GM19438 (cell line): ENCODE results near the gene GATB.

ENCODE experiments used
- ATAC-seq: cut with Tn5 transposase; IDR thresholded peaks from one replicate; pipeline ENCODE4 v1.9.1; 2021; ENCODE audit warnings: low read depth; ENCODE audit not compliant: unreplicated experiment

GATB gene

DNA sequence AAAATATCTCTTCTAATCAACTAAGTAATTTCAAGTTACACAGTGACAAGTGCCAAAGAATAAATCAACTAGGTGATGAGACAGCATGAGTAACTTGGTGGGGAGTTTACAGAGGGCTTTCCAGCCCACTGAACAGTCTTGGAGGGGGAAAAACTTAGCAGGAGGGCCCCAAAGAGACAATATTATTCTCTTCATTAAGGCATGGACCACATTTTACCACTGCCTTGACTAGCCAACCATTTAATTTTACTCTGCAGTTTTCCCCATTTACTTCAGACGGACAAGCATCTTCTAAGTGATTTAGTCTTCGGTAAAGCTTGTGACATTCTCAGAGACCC, 25.3 kb upstream of the GATB start:
- no peak for ATAC-seq

DNA sequence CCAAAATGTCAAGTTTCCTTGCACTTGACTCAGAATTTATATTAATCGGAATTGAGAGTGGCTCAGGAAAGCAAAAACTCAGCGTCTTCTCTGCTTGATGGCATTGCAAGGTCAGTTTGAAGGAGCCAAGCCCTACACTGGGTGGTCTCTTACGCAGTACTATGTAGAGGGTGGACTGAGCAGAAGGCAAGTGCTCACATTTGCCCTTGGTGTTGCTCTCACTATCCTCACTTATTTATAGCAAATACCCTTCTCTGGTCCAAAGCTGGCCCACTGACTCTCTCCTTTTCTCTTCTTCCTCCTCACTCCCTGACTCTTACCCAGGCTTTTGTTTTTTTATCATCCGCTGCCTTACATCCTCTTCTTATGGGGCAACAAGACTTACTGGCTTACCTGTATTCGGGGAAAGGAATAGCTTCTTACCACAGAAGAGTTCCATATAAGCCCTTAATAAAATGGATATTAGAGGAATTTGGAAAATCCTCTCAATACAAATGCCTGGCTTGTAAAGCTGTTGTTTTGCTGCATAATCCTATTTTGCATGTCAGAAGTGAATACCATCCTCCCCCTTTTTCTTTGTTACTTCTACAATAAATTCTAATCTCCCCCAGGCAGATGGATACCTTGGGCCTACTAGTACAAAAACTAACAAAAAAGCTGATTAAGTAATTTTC, 24.8 kb upstream of the GATB start:
- no peak for ATAC-seq

DNA sequence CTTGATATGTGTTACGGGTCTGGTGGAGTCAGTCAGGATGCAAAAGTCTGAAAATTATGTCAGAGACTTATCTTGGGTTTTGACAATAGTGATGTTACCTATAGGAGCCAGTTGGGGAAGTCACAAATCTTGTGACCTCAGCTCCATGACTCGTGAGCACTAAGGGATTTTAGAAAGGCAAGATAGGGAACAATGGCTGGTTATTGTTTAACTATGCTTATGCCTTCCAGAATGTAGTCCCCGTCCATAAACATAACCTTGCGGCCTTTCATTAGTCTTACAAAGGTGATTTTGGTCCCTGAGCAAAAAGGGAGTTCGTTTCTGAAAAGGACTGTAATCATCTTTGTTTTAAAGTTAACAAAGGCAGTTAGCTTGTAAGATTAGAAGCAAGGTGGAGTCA, 23.9 kb upstream of the GATB start:
- no peak for ATAC-seq

DNA sequence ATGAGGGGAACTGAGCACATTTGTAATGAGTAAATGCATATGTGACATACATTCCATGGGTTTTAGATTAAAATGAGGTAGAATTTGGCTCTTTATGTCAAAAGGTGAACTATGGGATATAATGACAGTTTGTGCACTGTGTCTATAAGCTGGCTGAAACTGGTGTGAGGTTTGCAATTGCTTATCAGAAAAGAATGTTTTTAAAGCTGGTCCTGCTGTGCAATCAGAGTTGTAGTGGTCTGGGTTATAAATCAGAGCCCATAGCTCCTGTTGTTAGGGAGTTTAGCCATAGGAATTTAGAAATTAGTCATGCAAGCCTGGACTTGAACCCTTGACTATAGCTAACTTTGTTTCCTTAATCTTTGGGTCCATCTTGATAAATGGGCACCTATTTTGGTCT, 23.1 kb upstream of the GATB start:
- no peak for ATAC-seq

DNA sequence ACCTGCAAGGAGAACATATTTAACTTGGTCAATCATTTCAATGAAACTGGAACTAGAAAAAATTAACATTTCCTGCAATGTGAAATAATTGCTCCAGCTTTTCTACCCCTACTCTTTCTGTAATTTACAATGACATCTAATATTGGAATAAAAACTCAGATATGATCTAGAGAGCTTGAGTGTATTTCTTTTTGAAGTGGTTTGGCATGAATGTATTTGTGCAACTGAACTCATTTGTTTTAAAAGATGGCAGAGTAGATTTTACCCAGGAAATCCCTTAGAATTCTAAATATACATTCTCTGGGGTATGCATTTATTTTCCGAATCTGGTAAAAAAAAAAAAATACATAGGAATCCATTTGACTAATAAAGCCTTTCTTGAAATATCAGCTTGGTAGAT, 21.5 kb upstream of the GATB start:
- no peak for ATAC-seq

DNA sequence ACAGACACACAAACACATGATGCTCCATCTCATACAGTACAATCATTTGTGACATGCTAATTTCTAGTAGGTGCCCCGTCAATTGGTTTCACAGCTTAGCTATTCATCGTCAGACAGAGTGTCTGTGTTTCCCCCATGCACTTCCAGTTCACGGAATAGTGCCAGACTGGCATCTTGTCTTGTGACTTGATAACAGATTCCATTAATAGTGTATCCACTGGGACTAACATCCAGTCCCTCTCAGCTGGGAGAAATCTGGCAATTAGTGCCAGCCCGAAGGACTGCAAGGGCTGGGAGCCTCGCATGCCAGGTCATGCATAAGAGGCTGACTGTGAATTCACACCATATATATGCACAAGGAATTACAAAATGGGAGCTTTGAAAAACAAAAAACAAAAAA, 20.2 kb upstream of the GATB start:
- ATAC-seq = no peak

DNA sequence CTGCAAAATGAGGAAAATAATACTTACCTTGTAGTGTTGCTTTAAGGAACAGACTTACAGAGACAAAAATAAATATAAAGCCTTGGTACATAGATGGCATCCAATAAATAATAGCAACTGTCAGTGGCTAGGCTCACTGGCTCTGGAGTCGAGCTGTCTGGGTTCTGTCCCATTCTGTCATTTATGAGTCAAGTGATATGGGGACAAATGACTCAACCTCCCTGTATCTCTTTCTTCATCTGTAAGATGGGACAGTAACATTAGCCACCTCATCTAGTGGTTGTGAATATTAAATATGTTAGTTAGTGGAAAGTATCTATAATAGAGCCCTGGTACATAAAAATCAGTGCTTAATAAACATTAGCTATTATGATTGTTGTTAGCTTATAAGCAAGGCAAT, 16.7 kb upstream of the GATB start:
- no peak for ATAC-seq

DNA sequence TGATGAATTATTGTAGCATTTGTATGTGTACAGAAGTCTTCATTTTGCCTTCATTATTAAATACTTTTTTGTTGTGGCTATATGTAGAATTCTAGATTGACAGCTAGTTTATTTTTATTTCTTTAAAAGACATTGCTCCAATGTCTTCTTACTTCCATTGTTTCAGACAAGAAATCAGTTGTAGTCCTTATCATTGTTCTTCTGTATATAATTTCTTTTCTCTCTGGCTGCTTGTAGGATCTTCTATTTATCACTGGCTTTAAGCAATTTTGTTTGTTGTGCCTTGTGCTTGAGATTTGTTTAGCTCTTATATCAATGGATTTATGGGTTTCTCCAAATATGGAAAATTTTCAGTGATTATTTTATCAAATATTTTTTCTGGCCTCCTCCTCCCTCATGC, 13.5 kb upstream of the GATB start:
- no peak for ATAC-seq

DNA sequence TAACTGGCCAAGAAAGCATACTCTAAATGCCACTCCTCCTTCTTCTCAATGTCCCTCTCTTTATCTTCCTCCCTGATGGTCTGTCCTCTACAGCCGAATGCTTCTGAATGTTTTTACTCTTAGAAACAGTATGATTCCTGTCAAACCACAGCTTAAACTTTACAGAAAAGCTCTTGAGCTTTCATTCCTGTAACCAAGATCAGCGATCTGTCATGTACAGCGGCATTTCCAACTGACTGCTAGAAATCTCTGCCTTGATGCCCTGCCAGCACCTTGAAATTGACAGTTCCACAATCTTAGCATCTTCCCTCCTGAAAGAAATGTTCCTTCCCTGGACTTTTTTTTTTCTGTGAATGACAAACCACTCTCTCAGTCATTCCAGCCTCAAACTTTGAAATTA, 11.5 kb upstream of the GATB start:
- no peak for ATAC-seq

DNA sequence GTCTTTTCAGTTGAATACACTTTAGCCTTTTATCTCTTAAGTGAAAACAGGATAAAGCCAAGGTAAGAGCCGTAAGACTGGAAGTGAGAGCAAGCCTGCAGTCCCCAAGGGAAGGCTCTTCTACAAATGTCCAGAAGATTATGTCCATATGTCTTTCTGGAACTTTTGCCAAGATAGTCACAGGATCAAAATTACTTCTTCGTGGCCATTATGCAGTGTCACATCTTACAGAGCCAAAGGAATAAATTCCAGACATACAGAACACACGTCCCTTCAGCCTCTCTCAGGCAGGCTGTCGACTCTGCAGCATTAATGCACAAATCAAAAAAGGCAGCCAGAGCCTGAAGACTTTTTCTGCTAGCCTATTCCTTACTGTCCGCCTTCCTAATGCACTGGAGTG, 10.9 kb upstream of the GATB start:
- ATAC-seq = no peak

DNA sequence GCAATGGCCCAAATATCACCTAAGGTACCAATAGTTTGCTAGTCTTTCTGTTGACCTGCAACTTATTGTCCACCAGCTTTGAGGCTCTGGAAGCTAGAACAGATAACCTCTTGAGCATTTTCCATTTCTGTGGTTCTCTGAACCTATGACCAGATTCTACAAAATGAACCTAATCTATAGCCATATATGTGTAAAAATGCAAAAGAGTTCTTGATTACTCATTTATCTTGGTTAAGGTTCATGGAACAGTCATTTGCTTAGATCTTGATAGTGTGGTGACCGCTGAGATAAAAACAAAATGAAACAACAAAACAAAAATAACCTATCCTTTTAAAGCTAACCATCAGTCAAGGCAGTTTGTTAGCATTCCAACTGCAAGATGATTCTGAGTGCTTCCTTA, 9.3 kb upstream of the GATB start:
- ATAC-seq = no peak

DNA sequence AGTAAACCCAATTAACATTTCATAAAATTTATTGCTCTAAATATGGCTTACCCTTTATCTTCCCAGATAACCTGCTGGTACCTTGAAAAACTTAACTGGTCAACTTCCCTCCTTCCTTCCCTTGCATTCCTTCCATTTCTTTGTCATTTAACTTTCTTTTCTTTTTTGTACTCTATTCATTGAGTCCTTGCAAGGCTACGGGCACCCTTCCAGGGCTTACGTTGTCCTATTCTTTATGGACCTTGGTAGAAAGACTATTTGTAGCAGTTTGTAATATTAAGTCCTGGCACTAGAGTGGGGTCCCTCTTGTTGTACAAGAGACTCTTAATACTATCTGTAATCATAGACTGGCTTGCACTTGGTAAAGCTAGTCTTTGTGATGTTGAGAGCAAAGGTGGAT, 8.0 kb upstream of the GATB start:
- no peak for ATAC-seq

DNA sequence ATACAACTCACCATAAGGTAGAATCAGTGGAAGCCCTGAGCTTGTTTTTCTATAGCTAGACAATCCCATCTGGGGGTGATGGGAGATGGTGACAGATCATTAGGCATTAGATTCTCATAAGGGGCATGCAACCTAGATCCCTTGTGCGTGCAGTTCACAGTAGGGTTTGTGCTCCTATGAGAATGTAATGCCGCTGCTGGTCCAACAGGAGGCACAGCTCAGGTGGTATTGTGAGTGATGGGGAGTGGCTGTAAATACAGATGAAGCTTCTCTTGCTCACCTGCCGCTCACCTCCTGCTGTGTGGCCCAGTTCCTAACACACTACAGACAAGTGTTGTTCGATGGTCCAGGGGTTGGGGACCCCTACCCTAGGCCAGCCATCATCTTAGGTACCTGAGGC, 5.9 kb upstream of the GATB start:
- ATAC-seq = no peak

DNA sequence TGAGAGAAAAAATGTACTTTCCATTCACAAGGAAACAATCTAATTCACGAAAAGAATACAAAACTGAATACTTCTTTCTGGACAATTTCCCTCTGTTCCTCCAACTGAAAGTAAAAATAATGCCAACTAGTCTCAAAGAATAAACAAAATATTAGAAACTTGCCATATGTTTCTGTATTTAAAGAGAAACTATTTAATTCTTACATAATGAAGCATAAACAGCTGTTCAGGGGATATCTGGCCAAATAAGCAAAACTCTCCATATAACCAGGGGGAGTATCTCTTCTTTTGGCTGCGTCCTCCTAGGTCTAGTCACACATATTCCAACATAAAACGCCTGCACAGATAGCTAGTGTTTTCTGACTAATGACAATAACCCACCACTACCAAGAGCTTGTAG, 805 bp downstream of the GATB start:
- no peak for ATAC-seq

DNA sequence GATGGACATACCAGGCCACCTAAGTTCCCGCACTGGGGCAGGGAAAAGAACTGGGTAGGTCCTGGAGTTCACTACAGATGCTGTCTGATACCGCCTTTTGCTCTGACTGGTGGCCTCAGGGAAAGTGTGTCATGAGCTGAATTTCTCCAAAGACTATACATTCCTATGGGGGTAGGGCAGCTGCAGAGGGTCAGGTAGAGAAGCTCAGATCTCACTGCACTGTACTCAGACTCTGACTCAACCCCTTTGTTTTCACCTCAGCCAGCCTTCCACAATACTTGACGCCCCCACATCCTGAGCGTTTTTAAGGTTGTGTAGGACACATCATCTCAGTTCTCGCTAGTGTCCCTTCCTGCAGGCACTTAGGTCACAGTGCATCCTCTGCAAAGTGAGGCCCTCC, 7.8 kb downstream of the GATB start:
- no peak for ATAC-seq

DNA sequence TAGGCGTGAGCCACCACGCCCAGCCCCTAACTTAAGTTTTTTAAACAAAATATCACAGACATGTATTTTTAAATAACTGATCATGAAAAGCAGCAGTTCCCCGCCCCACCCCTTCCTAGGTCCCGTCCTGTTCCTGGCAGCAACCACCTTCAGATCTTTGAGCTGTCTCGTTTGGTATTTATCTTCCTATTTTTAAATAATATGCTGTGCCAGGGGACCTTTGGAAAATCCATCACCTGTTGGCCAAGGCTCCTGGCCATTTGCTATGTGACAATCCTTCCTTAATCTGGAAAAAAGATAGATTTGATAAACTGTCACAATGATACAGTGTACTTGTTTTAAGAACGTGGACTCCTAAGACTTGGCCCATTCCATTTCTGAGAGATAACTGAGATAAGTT, 10.7 kb downstream of the GATB start:
- no peak for ATAC-seq

DNA sequence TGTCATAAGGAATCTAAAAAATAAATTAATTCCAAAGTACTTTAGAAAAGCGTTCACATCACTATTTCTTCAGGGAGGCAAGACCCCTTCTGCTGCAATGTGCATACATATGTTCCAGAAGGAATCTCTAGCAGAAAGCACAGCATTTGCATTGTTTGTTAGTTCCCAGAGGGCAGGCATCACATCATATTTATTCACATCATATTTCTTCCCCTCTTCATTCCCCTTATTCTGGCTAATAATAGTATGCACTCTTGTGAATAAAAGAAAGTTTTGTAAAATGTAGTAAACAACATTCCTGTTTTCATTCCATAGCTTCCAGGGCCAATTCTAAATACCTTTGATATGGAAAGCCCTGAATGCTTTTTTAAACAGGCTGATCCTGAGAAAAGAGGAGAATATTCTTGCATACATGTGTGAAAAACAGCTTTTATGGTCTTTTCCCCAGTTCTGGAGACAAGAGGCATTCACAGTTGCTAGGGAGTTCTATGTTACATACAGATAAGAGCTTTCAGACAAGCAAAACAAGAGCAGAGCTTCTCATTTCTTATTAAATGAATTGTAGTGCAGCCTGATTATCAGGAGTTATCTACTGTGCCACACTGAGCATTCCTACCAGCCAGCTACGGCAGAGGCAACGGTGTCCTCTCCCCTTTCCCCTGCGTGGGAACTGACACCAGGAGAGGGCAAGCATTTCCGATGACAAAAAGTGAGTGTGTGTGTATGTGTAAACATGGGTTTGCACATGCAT, 15.2 kb downstream of the GATB start:
- ATAC-seq = no peak

DNA sequence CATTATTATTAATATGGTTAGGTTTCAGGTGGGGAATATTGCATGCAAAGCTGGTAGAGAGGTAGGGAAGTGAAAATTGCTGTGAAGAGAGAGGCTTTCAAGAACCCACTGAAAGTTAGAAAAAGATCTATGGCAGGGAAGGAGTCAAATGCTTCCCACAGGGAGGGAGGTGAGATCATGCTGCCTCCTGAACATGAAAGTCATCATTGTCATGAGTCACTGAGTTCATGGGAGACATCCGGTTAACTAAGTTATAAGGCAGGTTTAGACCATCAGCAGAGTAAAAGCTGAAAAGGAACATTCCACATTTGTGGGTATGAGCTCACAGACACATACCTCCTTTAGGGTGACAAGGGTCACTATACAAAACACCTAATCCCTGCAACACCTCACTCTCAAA, 16.2 kb downstream of the GATB start:
- ATAC-seq = no peak

DNA sequence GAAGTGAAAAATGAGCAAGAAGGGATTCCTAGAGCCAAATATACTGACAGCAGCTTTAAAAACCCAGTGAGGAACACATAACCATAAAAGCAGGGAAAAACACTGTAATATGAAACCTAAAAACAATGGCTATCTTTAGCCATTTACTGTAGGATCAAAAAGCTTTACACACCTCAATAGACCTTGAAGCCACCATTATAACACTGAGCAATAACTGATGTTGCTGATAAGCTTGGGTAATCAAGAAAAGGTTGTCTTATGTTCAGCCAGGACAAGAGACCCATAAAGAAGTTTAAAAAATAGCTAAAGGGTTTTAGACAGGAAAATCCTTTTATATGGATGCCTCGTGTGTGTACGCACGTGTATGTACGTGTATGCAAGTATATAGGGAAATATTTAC, 16.9 kb downstream of the GATB start:
- no peak for ATAC-seq

DNA sequence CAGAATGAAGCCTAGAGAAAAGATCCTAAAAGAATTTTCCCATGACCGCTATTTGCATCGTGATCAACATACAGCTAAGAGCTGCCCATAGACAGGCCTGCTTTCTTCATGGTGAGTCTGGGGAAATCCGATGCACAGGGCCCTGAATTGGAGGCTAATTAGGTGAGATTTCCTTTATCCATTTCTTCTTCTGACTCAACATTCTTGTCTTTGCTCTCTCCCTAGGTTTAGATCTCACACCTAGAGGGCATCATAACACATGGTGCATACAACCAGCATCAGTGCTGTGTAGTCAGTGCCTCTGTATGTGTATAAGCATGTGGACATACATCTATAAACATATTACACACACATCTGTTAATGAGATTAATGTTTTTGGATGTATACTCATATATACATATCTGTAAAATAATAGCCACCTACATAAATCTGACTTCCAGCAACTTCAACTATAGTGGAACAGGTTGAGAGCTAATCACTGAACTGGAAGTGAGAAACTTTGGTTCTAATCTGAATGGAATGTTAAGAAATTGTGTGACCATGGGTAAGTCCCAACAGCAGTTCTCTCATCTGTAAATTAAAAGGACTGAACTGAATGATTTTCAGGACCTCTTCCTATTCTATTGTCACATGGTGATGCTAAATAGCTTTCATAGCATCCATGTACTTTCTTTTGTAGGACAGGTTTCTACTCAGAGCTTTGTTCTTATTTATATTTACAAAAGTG, 17.5 kb downstream of the GATB start:
- ATAC-seq = no peak

DNA sequence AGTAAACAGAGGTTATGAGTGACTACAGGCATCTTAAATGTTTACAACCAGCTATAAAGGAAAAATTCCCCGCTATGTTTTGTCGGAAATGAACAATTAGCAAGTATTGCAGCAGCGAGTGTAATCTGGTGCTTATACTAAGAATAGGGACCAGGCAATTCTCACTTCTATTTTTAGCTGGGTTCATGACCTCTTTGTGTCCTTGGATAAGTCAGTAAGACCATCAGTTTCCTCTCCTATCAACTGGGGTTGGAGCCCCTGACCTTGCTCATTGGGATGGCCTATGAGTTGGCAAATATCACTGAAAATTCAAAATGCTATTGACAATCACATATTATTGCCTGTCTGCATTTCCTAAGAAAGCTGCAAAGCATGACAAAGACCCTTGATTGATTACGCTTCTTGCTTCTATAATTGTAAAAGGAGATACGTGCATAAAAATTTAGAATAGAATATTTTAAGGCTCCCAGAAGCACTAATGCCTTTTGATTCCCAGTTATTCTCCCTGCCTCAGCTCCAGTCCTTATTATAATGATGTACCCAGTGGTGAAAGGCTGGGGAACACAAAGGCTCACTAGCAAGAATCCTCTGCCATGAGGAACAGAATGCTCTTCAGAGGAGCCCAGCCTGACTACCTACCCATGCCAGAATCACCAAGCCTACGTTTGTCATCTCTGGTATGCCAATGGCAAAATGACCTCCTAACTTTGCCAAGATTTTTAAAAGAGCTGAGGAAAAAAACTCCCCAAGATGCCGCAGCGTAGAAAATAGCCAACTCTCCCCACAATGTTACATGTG, 21.9 kb downstream of the GATB start:
- no peak for ATAC-seq
